Measurements from ENCODE around the gene IFI16.
"Not testable (repeated sequence)": the region's sequence is repeated elsewhere in the genome, so short reads cannot be mapped to it uniquely, and the experiment has no call there.

Gene IFI16

DNA sequence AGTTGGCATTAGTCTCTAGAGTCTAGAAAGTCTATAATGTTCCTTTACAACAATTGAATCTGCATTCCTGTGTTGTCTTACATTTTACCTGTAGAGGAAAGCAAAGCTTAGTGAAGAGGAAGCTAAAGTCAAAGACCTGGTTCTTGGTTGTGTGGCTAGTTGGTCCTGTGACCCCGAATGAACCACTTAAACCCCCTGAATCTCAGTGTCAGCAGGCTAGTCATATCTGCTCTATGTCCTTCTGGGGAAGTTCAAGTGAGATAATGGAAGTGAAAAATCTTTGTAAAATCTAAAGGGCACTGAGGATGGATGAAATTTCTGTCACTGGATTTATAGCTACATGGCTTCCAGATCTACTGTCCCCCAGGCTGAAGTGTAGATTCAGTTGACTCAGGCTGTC lies 90.9 kb downstream of the IFI16 start:
- DNase-seq (ENCODE audit: low read depth): no peak

DNA sequence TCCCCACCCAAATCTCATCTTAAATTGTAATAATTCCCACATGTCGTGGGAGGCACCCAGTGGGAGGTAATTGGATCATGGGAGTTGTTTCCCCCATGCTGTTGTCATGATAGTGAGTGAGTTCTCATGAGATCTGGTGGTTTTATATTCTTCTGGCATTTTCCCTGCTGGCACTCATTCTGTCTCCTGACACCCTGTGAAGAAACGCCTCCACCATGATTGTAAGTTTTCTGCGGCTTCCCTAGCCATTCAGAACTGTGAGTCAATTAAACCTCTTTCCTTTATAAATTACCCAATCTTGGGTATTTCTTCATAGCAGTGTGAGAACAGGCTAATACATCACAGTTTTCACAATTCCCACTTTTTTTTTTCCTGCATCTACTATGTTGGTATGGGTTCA lies 93.3 kb downstream of the IFI16 start:
- not testable (repeated sequence) for DNase-seq (ENCODE audit: low read depth)
